ENCODE measurements around the gene PTTG2. TPM values are rescaled to one million over a fixed set of nuclear protein-coding genes. Genes with fewer than 3 reads are reported as not detected.

PTTG2 gene
- total RNA-seq, 2 donors from 2014 or later: 2.2 to 10.7 TPM

- Histone ChIP-seq H3K9me3 (no peaks in the 10 kb centered on the region), H3K36me3 (no peaks in the 10 kb centered on the region), H3K27ac (no peak overlapping the region), H3K4me1 (ENCODE audit: control insufficient read depth in 1 of 2, low read depth in 2 of 2) (peaks cover 7 to 10% of the 10 kb centered on the region in 2 donors), H3K27me3 (replicated peaks; ENCODE audit: insufficient read depth) (no peaks in the 10 kb centered on the region), H3K4me3 (no peak overlapping the region)
- no peak for DNase-seq (ENCODE audit: low spot score)
- TF ChIP-seq CTCF (IDR thresholded peaks at IDR 0.05): no peak
- ATAC-seq (ENCODE audit: insufficient number of reproducible peaks, low FRiP score, low read depth): no peak
Observed at GRCh38 chr4:37924946-37925345, 35.3 kb upstream of the PTTG2 start.

GRCh38 chr4:37927434-37927833 is 32.8 kb upstream of the PTTG2 start:
- no peaks in the 10 kb centered on the region for H3K27me3 ChIP-seq (replicated peaks; ENCODE audit: insufficient read depth)
- DNase-seq (ENCODE audit: low spot score) (no peak), ATAC-seq (ENCODE audit: insufficient number of reproducible peaks, low FRiP score, low read depth) (no peak)
- H3K27ac ChIP-seq: no peak overlapping the region
- H3K36me3 ChIP-seq: no peaks in the 10 kb centered on the region
- TF ChIP-seq CTCF (IDR thresholded peaks at IDR 0.05): no peak
- H3K9me3 ChIP-seq: no peaks in the 10 kb centered on the region
- no peak overlapping the region for H3K4me3 ChIP-seq
- H3K4me1 ChIP-seq (ENCODE audit: control insufficient read depth in 1 of 2, low read depth in 2 of 2): peaks cover 15 to 19% of the 10 kb centered on the region in 2 donors

DNA sequence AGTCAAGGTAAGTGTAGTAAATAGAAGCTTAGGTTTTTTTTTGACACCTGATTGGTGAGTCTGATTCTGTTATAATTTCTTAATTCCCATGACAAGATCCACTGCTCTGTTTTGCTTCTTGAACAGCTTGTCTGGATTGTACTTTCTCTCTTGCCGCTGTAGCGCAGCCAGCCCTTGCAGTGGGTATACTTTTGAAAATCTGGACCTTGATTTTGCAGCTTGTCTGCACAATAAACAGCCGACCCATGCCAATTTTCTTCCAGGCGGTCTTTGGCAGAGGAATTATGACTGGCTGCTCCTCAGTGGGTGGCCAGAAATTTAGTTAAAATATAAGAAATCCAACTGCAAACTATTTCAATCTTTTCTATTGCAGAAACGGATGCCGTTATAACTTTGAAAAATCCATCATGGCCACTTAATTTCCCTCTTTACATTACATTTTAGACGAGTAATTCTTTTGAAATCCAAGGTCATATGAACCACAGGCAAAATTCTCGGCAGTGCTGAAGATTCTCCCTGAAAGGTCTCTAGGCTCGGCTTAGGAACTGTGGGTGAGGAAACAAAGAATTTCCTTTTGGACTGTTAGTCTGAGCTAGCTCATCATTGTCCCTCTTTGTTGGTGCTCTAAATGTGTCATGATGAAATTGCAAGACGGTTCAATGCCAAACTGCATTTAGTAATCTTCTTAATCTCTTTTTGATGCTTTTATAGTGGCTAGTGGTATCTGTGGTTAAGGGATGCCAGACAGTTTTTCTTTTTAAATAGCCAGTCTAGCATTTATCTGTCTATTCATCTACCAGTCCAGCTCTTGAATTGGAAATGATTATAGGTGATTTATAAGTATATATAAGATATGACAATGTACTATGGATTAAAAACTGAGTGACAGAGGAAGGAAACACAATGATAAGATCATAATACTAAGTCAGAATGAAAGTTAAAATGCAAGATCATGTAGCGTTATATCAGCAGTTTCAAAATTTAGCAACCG is 31.5 kb upstream of the PTTG2 start:
- ATAC-seq (ENCODE audit: insufficient number of reproducible peaks, low FRiP score, low read depth) (no peak), DNase-seq (ENCODE audit: low spot score) (no peak)
- H3K4me3 ChIP-seq: no peak overlapping the region
- H3K9me3 ChIP-seq: no peaks in the 10 kb centered on the region
- no peak overlapping the region for H3K27ac ChIP-seq
- no peaks in the 10 kb centered on the region for H3K27me3 ChIP-seq (replicated peaks; ENCODE audit: insufficient read depth)
- TF ChIP-seq CTCF (IDR thresholded peaks at IDR 0.05): no peak
- H3K4me1 ChIP-seq (ENCODE audit: control insufficient read depth in 1 of 2, low read depth in 2 of 2): peaks cover 15 to 19% of the 10 kb centered on the region in 2 donors
- H3K36me3 ChIP-seq: no peaks in the 10 kb centered on the region

- peaks cover 2% of the 10 kb centered on the region for H3K36me3 ChIP-seq
- H3K4me3 ChIP-seq: no peak overlapping the region
- no peak overlapping the region for H3K27ac ChIP-seq
- no peak for TF ChIP-seq CTCF (IDR thresholded peaks at IDR 0.05)
- ATAC-seq (ENCODE audit: insufficient number of reproducible peaks, low FRiP score, low read depth) (no peak), DNase-seq (ENCODE audit: low spot score) (no peak)
- H3K4me1 ChIP-seq (ENCODE audit: control insufficient read depth in 1 of 2, low read depth in 2 of 2): peaks cover 10 to 21% of the 10 kb centered on the region in 2 donors
- no peaks in the 10 kb centered on the region for H3K27me3 ChIP-seq (replicated peaks; ENCODE audit: insufficient read depth)
- no peaks in the 10 kb centered on the region for H3K9me3 ChIP-seq
Observed at GRCh38 chr4:37934096-37934495, 26.1 kb upstream of the PTTG2 start.

DNA sequence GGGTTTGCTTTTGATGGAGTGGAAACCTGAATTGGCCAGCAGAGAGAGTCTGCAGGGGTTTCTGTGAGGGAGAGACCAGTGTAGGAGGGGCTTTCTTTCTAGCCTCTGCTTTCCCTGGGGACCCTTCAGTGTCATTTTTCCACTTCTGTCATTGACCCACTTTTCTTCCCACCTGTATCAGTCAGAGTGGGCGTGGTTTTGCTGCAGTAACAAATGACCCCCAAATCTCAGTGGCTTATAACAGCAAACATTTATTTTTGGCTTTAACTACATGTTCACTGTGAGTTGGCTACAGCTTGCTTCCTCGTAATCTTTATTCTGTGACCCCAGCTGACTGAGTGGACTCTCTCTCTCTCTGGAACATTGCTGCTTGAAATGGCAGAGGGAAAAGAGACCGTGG is 25.6 kb upstream of the PTTG2 start:
- DNase-seq (ENCODE audit: low spot score) (no peak), ATAC-seq (ENCODE audit: insufficient number of reproducible peaks, low FRiP score, low read depth) (no peak)
- H3K36me3 ChIP-seq: peaks cover 2% of the 10 kb centered on the region
- H3K27me3 ChIP-seq (replicated peaks; ENCODE audit: insufficient read depth): no peaks in the 10 kb centered on the region
- no peak overlapping the region for H3K4me3 ChIP-seq
- TF ChIP-seq CTCF (IDR thresholded peaks at IDR 0.05): no peak
- H3K27ac ChIP-seq: no peak overlapping the region
- no peaks in the 10 kb centered on the region for H3K9me3 ChIP-seq
- H3K4me1 ChIP-seq (ENCODE audit: control insufficient read depth in 1 of 2, low read depth in 2 of 2): peaks cover 9 to 21% of the 10 kb centered on the region in 2 donors
